SH-SY5Y (cell line): ENCODE measurements around the gene ARHGAP8.

Source experiments
- GATA2 ChIP-seq: IDR thresholded peaks from 2 replicates; pipeline ENCODE4 v1.6.1; 2011; ENCODE audit warnings: mild to moderate bottlenecking, low read depth, low read length
- GATA3 ChIP-seq: IDR thresholded peaks from 2 replicates; pipeline ENCODE4 v1.6.1; 2011; ENCODE audit warnings: low read depth, mild to moderate bottlenecking, low read length, moderate library complexity

GRCh38 chr22:44736581-44737405 is 15.6 kb upstream of the ARHGAP8 start:
- TF ChIP-seq GATA3 (no peak), GATA2 (no peak)
